ENCODE measurements around the gene IGFBPL1.

DNA sequence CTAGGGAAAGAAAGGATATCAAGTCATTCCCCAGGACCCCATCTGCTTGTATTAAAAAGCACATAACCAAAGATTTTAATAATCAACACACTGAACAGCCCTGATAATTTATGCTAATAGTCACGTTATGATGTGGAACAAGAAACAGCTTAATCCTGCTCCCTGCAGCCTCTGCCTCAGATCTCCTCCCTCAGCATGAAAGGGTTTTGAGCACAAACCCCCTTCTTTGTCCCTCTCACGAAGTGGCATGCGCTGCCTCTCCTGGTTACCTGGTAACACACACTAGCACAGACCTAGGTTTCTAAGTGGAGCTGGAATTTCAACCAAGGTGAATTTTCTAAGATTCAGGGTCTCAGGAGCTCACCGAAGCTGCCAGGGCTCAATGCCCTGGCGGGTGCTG is 5.1 kb downstream of the IGFBPL1 start:
- no peak for TF ChIP-seq POLR2AphosphoS5 (IDR thresholded peaks at IDR 0.05)
- TF ChIP-seq, protein P1, sequence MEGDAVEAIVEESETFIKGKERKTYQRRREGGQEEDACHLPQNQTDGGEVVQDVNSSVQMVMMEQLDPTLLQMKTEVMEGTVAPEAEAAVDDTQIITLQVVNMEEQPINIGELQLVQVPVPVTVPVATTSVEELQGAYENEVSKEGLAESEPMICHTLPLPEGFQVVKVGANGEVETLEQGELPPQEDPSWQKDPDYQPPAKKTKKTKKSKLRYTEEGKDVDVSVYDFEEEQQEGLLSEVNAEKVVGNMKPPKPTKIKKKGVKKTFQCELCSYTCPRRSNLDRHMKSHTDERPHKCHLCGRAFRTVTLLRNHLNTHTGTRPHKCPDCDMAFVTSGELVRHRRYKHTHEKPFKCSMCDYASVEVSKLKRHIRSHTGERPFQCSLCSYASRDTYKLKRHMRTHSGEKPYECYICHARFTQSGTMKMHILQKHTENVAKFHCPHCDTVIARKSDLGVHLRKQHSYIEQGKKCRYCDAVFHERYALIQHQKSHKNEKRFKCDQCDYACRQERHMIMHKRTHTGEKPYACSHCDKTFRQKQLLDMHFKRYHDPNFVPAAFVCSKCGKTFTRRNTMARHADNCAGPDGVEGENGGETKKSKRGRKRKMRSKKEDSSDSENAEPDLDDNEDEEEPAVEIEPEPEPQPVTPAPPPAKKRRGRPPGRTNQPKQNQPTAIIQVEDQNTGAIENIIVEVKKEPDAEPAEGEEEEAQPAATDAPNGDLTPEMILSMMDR (IDR thresholded peaks at IDR 0.05) = no peak

Measured in stomach (tissue), 4 donors.